Activated B cell treated with CpG ODN at 0.5 μM for 24 hours (primary cell): ENCODE data around the gene CDS2. TPM values are rescaled to one million over a fixed set of nuclear protein-coding genes. Genes with fewer than 3 reads are reported as not detected.

Experiments used
- ATAC-seq: fragments of 200-7000 bp; cut with Tn5 transposase; one replicate; pipeline ENCODE4 v1.10.0; 2021; ENCODE audit warnings: low read depth, mild to moderate bottlenecking, moderate library complexity
- CTCF ChIA-PET: fragments of 350-600 bp; sonication (Branson Sonifier 250); formaldehyde crosslinking; loops from one replicate; lab custom pipeline; 2021; ENCODE audit warnings: antibody characterized with exemption; lab: Charles Lee
- POLR2A ChIA-PET: fragments of 350-600 bp; sonication (Branson Sonifier 250); formaldehyde crosslinking; loops from one replicate; lab custom pipeline; 2021; ENCODE audit warnings: antibody characterized with exemption; lab: Charles Lee
- DNase-seq: peaks from one replicate; pipeline ENCODE4 v3.0.0; 2022
- H3K27ac Mint-ChIP-seq: one replicate; pipeline ENCODE4 v1.8.0; 2020; ENCODE audit warnings: mixed read lengths
- H3K27me3 Mint-ChIP-seq: one replicate; pipeline ENCODE4 v1.8.0; 2021; ENCODE audit warnings: mixed read lengths
- H3K36me3 Mint-ChIP-seq: one replicate; pipeline ENCODE4 v1.8.0; 2021; ENCODE audit warnings: low read depth, mixed read lengths
- H3K4me1 Mint-ChIP-seq: one replicate; pipeline ENCODE4 v1.8.0; 2021; ENCODE audit warnings: mixed read lengths
- H3K4me3 Mint-ChIP-seq: one replicate; pipeline ENCODE4 v1.8.0; 2020; ENCODE audit warnings: mild to moderate bottlenecking, mixed read lengths
- H3K9me3 Mint-ChIP-seq: one replicate; pipeline ENCODE4 v1.8.0; 2020; ENCODE audit warnings: mixed read lengths
- intact Hi-C: fragments of 100-400 bp; cut with micrococcal nuclease; formaldehyde crosslinking; loops from one replicate; pipeline ENCODE4 v1.15.1; 2024
- total RNA-seq: library from RNA; stranded (reverse); gene quantifications from 2 replicates; pipeline ENCODE4 v1.2.3, GENCODE V29; 2022
- TF ChIP-seq, protein P1 (sequence below): fragments of 200-600 bp; IDR thresholded peaks from one replicate; pipeline ENCODE4 v1.8.0; 2022; ENCODE audit warnings: antibody characterized with exemption, mild to moderate bottlenecking

Gene CDS2
- total RNA-seq, 1 donor from 2014 or later: 37.4 TPM

DNA sequence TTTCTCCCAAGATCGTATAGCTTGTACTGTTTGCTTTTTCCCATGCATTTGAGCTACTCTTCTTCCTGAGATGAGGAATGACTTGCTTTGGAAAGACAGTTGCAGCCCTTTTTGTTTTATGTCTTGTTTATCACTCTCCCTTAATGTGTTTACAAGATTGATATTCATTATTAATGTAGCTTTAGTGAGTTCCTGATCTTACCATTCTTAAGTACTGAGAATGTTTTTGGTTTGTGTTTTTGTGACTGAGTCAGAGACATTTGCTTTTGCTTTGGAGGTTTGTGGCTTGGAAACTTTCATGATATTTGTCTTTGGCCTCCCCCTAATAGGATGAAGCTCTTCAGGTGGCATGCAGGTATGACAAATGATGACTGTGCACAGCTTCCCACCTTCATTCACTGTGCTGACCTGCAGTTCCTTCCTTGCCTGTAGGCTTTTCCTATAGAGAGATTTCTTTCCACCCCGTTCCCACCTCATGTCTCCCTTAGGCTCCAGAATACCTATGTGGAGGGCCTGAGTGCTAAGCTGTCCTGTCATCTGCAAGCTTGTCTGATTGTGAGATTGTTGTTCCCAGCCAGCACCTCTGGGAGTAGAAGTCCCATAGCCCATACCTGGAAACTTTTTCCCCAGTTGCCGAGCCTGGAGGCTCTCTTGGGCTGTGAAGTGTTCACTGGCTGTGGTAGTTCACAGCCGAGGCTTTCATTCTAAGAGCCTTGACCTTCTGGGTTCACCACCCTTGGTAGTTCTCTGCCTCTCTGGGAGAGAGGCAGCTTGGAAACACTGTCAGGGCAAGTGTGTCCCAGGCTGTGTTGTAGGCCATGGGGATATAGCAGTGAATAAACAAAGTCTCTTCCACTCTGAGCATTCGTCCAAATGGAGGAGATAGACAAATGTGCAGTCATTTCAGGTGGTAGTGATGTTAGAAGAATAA is 27.1 kb downstream of the CDS2 start:
- ATAC-seq (no peak), DNase-seq (no peak)
- H3K36me3 Mint-ChIP-seq: peaks cover 16% of the 10 kb centered on the region
- H3K27ac Mint-ChIP-seq: peak overlapping the region; percentile 19
- H3K4me3 Mint-ChIP-seq: no peak overlapping the region
- ChIA-PET CTCF (no interaction called here), POLR2A (no interaction called here)
- no peaks in the 10 kb centered on the region for H3K9me3 Mint-ChIP-seq
- H3K27me3 Mint-ChIP-seq: no peaks in the 10 kb centered on the region
- intact Hi-C loops: no loop called here
- peaks cover 23% of the 10 kb centered on the region for H3K4me1 Mint-ChIP-seq
- TF ChIP-seq, protein P1, sequence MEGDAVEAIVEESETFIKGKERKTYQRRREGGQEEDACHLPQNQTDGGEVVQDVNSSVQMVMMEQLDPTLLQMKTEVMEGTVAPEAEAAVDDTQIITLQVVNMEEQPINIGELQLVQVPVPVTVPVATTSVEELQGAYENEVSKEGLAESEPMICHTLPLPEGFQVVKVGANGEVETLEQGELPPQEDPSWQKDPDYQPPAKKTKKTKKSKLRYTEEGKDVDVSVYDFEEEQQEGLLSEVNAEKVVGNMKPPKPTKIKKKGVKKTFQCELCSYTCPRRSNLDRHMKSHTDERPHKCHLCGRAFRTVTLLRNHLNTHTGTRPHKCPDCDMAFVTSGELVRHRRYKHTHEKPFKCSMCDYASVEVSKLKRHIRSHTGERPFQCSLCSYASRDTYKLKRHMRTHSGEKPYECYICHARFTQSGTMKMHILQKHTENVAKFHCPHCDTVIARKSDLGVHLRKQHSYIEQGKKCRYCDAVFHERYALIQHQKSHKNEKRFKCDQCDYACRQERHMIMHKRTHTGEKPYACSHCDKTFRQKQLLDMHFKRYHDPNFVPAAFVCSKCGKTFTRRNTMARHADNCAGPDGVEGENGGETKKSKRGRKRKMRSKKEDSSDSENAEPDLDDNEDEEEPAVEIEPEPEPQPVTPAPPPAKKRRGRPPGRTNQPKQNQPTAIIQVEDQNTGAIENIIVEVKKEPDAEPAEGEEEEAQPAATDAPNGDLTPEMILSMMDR: no peak

DNA sequence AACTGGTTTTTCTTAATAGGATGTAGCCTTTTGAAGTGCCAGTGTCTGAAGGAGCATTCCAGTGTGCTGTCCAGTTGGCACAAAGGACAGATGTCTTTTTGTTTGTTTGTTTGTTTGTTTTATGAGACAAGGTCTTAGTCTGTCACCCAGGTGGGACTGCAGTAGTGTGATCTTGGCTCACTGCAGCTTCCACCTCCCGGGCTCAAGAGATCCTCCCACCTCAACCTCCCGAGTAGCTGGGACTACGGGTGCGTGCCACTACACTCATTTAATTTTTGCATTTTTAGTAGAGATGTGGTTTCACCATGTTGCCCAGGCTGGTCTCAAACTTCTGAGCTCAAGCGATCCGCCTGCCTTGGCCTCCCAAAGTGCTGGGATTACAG is 27.7 kb downstream of the CDS2 start:
- Mint-ChIP-seq H3K4me3 (no peak overlapping the region), H3K36me3 (peaks cover 16% of the 10 kb centered on the region), H3K9me3 (no peaks in the 10 kb centered on the region), H3K27ac (no peak overlapping the region), H3K4me1 (peaks cover 23% of the 10 kb centered on the region), H3K27me3 (no peaks in the 10 kb centered on the region)
- ChIA-PET POLR2A (no interaction called here), CTCF (no interaction called here)
- no peak for DNase-seq
- TF ChIP-seq, protein P1: no peak
- no peak for ATAC-seq
- intact Hi-C loops: no loop called here

DNA sequence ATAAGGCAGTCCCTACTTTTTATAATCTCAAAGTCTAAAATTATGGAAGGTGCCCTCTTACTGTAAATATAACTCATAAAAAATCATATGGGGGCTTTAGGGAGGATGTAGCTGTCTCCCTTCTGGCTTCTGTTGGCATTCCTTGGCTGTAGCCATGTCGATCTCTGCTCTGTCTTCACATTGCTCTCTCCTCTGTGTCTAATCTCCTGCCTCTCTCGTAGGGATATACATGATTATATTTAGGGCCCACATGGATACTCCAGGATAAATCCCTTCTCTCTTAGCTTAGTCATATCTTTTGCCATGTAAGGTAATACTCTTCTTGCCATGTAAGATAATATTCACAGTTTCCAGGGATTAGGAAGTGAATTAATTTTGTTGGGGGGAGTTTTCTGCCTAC is 28.6 kb downstream of the CDS2 start:
- Mint-ChIP-seq H3K9me3 (no peaks in the 10 kb centered on the region), H3K27ac (no peak overlapping the region), H3K4me3 (no peak overlapping the region), H3K36me3 (peaks cover 16% of the 10 kb centered on the region), H3K4me1 (peaks cover 28% of the 10 kb centered on the region), H3K27me3 (no peaks in the 10 kb centered on the region)
- TF ChIP-seq, protein P1: no peak
- intact Hi-C loops: no loop called here
- DNase-seq (no peak), ATAC-seq (no peak)
- CTCF ChIA-PET: no interaction called here
- POLR2A ChIA-PET: no interaction called here

DNA sequence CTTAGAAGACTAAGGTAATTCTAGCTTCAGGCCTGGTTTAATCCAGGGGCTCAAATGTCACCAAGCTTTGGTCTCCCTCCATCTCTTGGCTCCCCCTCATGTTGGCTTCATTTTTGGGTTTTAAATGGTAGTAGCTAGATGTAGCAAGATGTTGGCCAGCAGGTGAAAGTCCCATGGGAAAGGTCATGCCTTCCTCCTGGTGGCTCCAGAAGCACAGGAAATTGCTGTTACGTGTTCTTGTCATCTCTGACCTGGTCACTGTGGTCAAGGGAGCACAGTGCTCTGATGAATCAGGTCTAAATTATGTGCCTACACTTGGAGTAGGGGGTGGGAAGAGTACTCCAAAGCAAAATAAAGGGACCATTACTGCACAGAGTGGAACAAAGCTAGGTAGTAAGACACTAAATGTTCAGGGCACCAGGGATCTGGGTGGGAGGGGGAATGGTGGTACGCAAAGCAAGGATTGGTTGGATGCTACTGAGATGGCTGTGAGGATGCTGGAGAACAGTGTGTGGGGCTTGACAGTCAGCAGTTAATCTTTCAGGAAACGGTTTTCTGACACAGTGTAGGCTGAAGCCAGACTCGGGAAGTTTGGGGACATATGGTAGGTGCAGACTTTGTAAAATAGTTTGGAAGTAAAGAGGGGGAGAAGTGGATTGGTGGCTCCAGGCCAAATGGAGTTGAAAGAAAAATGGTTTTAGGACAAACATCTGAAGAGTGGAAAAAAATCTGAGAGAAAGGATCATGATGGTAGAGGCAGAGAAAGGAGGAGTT is 30.1 kb downstream of the CDS2 start:
- Mint-ChIP-seq H3K27ac (no peak overlapping the region), H3K4me3 (no peak overlapping the region), H3K27me3 (no peaks in the 10 kb centered on the region), H3K36me3 (peaks cover 15% of the 10 kb centered on the region), H3K9me3 (peaks cover 3% of the 10 kb centered on the region), H3K4me1 (peaks cover 37% of the 10 kb centered on the region)
- DNase-seq (no peak), ATAC-seq (no peak)
- ChIA-PET CTCF (no interaction called here), POLR2A (interaction anchor here (0.6 kb wide), 2 partner anchors 12 to 37 kb away, joined by 3 to 9 read pairs; no protein-coding TSS in a partner anchor)
- intact Hi-C loops: no loop called here
- TF ChIP-seq, protein P1: no peak

DNA sequence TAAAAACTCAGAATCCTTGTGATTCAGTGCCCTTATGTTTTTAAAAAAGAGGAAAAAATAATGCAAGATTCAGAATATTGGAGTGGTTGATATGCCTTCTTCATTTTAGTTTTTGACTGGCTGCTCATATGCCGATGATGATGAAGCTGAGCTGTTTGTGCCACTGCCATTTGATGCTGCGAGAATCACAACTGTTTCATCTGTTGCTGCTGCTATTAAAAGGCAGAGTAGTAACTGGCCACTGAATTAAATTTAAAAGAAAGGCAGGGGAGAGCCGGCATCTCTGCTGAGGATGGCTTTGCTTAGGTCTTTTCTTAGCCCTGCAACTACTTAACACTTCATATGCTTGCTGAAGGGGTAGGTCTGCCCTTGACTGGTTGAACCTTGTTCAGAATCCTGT is 33.1 kb downstream of the CDS2 start:
- Mint-ChIP-seq H3K36me3 (peaks cover 7% of the 10 kb centered on the region), H3K9me3 (peaks cover 3% of the 10 kb centered on the region), H3K4me1 (peaks cover 48% of the 10 kb centered on the region), H3K27me3 (no peaks in the 10 kb centered on the region), H3K4me3 (no peak overlapping the region), H3K27ac (no peak overlapping the region)
- ATAC-seq (no peak), DNase-seq (no peak)
- POLR2A ChIA-PET: no interaction called here
- TF ChIP-seq, protein P1: no peak
- intact Hi-C loops: no loop called here
- CTCF ChIA-PET: no interaction called here
